ENCODE measurements around the gene DIP2C. TPM values are rescaled to one million over a fixed set of nuclear protein-coding genes. Genes with fewer than 3 reads are reported as not detected.

DIP2C gene
- total RNA-seq, 4 donors from 2014 or later = 13.4 to 32.0 (median 18.4) TPM

- no peaks in the 10 kb centered on the region for H3K27me3 ChIP-seq
- H3K4me1 ChIP-seq = peaks cover 16 to 46% (median 38%) of the 10 kb centered on the region in 4 donors
- H3K27ac ChIP-seq = peak overlapping the region; percentile 7 to 52 (median 30)
- no peaks in the 10 kb centered on the region for H3K9me3 ChIP-seq
- no peak for TF ChIP-seq POLR2A (IDR thresholded peaks at IDR 0.05)
- TF ChIP-seq POLR2AphosphoS5 (IDR thresholded peaks at IDR 0.05) = no peak
- no peak for TF ChIP-seq CTCF (IDR thresholded peaks at IDR 0.05)
- TF ChIP-seq EP300 (IDR thresholded peaks at IDR 0.05; ENCODE audit: low read depth) = no peak
- in situ Hi-C loops (cut with MboI; ENCODE audit: low pct_ligation_motif_present in 1 of 4, low pct_unique_long_range_greater_than_20kb in 1 of 4, low sequenced_read_pairs in 3 of 4) = no loop called here
- H3K4me3 ChIP-seq = no peak overlapping the region
- intact Hi-C loops (cut with DNase I; ENCODE audit: low total_unique reads) = no loop called here
- no peaks in the 10 kb centered on the region for H3K36me3 ChIP-seq
- DNase-seq = no peak
- 77 to 91% methylated on average over 1 to 11 of the region's 11 CpGs for WGBS, 2 donors (ENCODE audit: low coverage in 1 of 2)
Measured at GRCh38 chr10:609868-610545, 79.5 kb downstream of the DIP2C start.

GRCh38 chr10:609262-609658 lies 80.2 kb downstream of the DIP2C start:
- no peak overlapping the region for H3K4me3 ChIP-seq
- no peaks in the 10 kb centered on the region for H3K27me3 ChIP-seq
- no peaks in the 10 kb centered on the region for H3K9me3 ChIP-seq
- intact Hi-C loops (cut with DNase I; ENCODE audit: low total_unique reads) (no loop called here), in situ Hi-C loops (cut with MboI; ENCODE audit: low pct_ligation_motif_present in 1 of 4, low pct_unique_long_range_greater_than_20kb in 1 of 4, low sequenced_read_pairs in 3 of 4) (no loop called here)
- peak overlapping the region in 3 of 4 donors; percentile 7 to 52 (median 44) for H3K27ac ChIP-seq
- no peaks in the 10 kb centered on the region for H3K36me3 ChIP-seq
- H3K4me1 ChIP-seq = peaks cover 17 to 39% (median 35%) of the 10 kb centered on the region in 4 donors
- DNase-seq = no peak
- no peak for TF ChIP-seq POLR2A (IDR thresholded peaks at IDR 0.05)
- no peak for TF ChIP-seq POLR2AphosphoS5 (IDR thresholded peaks at IDR 0.05)

GRCh38 chr10:608331-609261 lies 80.9 kb downstream of the DIP2C start:
- DNase-seq = no peak
- in situ Hi-C loops (cut with MboI; ENCODE audit: low pct_ligation_motif_present in 1 of 4, low pct_unique_long_range_greater_than_20kb in 1 of 4, low sequenced_read_pairs in 3 of 4) (no loop called here), intact Hi-C loops (cut with DNase I; ENCODE audit: low total_unique reads) (no loop called here)
- Histone ChIP-seq H3K27ac (peak overlapping the region in 3 of 4 donors; percentile 7 to 52 (median 44)), H3K9me3 (no peaks in the 10 kb centered on the region), H3K27me3 (no peaks in the 10 kb centered on the region), H3K4me1 (peaks cover 20 to 32% (median 28%) of the 10 kb centered on the region in 4 donors), H3K4me3 (no peak overlapping the region), H3K36me3 (no peaks in the 10 kb centered on the region)
- 49 to 59% methylated on average over 2 to 5 of the region's 5 CpGs for WGBS, 2 donors (ENCODE audit: low coverage in 1 of 2)
- no peak for TF ChIP-seq POLR2A (IDR thresholded peaks at IDR 0.05)
- no peak for TF ChIP-seq EP300 (IDR thresholded peaks at IDR 0.05; ENCODE audit: low read depth)
- TF ChIP-seq CTCF (IDR thresholded peaks at IDR 0.05) = no peak
- TF ChIP-seq POLR2AphosphoS5 (IDR thresholded peaks at IDR 0.05) = no peak

- Histone ChIP-seq H3K36me3 (no peaks in the 10 kb centered on the region), H3K4me1 (peaks cover 11 to 23% (median 20%) of the 10 kb centered on the region in 4 donors), H3K9me3 (no peaks in the 10 kb centered on the region), H3K27ac (peak overlapping the region in 3 of 4 donors; percentile 29 to 49 (median 42)), H3K4me3 (no peak overlapping the region), H3K27me3 (no peaks in the 10 kb centered on the region)
- TF ChIP-seq CTCF (IDR thresholded peaks at IDR 0.05) (no peak), POLR2A (IDR thresholded peaks at IDR 0.05) (no peak), POLR2AphosphoS5 (IDR thresholded peaks at IDR 0.05) (no peak), EP300 (IDR thresholded peaks at IDR 0.05; ENCODE audit: low read depth) (no peak)
- WGBS, 2 donors (ENCODE audit: low coverage in 1 of 2) = 77 to 82% methylated on average over 6 to 14 of the region's 14 CpGs
- DNase-seq = no peak
- in situ Hi-C loops (cut with MboI; ENCODE audit: low pct_ligation_motif_present in 1 of 4, low pct_unique_long_range_greater_than_20kb in 1 of 4, low sequenced_read_pairs in 3 of 4) (no loop called here), intact Hi-C loops (cut with DNase I; ENCODE audit: low total_unique reads) (no loop called here)
Measured at GRCh38 chr10:607545-608185, 81.8 kb downstream of the DIP2C start.

All from transverse colon (tissue), 4 donors.